ENCODE measurements around the gene AKT3. TPM values are rescaled to one million over a fixed set of nuclear protein-coding genes. Genes with fewer than 3 reads are reported as not detected.

The AKT3 gene
- polyA plus RNA-seq, 3 donors, result 0.81 to 1.7 (median 1.4) TPM

- Histone ChIP-seq H4K20me1 (ENCODE audit: insufficient read depth, low read length) (no peaks in the 10 kb centered on the region), H3K4me1 (ENCODE audit: control insufficient read depth in 1 of 2, insufficient read depth in 2 of 2, low read length in 2 of 2) (no peaks in the 10 kb centered on the region), H2AFZ (ENCODE audit: insufficient read depth, low read depth, low read length, poor library complexity, severe bottlenecking) (no peak overlapping the region), H3K9ac (ENCODE audit: insufficient read depth, low read length, poor library complexity, severe bottlenecking) (no peak overlapping the region), H3K4me3 (replicated peaks in 1 of 3; ENCODE audit: low read depth in 2 of 3, low read length in 3 of 3) (no peak overlapping the region), H3K79me2 (ENCODE audit: insufficient read depth, low read length) (no peaks in the 10 kb centered on the region), H3K4me2 (replicated peaks; ENCODE audit: extremely low read depth, low read length, poor library complexity, severe bottlenecking) (no peak overlapping the region), H3K27ac (ENCODE audit: low read depth in 1 of 2, low read length in 2 of 2) (no peak overlapping the region), H3K27me3 (ENCODE audit: control insufficient read depth in 2 of 2, insufficient read depth in 2 of 2, low read length in 2 of 2) (no peaks in the 10 kb centered on the region), H3K36me3 (replicated peaks in 1 of 2; ENCODE audit: control insufficient read depth in 1 of 2, insufficient read depth in 2 of 2, low read length in 2 of 2) (no peaks in the 10 kb centered on the region), H3K9me3 (replicated peaks in 1 of 2; ENCODE audit: control insufficient read depth in 1 of 2, insufficient read depth in 1 of 2, low read length in 2 of 2) (peaks cover 0 to 2% of the 10 kb centered on the region in 2 donors)
- Mint-ChIP-seq H3K27me3 (ENCODE audit: low read depth in 3 of 3) (no peaks in the 10 kb centered on the region), H3K4me1 (peaks cover 7% of the 10 kb centered on the region), H3K27ac (no peak overlapping the region), H3K9me3 (peaks cover 0 to 8% (median 0%) of the 10 kb centered on the region in 7 donors), H3K36me3 (peaks cover 14 to 31% of the 10 kb centered on the region in 2 donors), H3K4me3 (no peak overlapping the region)
- intact Hi-C loops (cut with micrococcal nuclease), result no loop called here
- DNase-seq, result no peak
- no peak for TF ChIP-seq CTCF (IDR thresholded peaks at IDR 0.05)
- 100% methylated on average over 1 of the region's 2 CpGs for WGBS (ENCODE audit: insufficient coverage)
Measured at GRCh38 chr1:243575070-243575469, 275.0 kb downstream of the AKT3 start.

- peak overlapping the region in 1 of 7 donors; percentile 10 for H3K27ac Mint-ChIP-seq
- H3K9ac ChIP-seq (ENCODE audit: insufficient read depth, low read length, poor library complexity, severe bottlenecking), result no peak overlapping the region
- H3K79me2 ChIP-seq (ENCODE audit: insufficient read depth, low read length), result no peaks in the 10 kb centered on the region
- no peak for DNase-seq
- no peak overlapping the region for H3K4me3 Mint-ChIP-seq
- TF ChIP-seq CTCF (IDR thresholded peaks at IDR 0.05), result no peak
- no peaks in the 10 kb centered on the region for H3K4me1 Mint-ChIP-seq
- no peaks in the 10 kb centered on the region for H4K20me1 ChIP-seq (ENCODE audit: insufficient read depth, low read length)
- no peak overlapping the region for H3K4me2 ChIP-seq (replicated peaks; ENCODE audit: extremely low read depth, low read length, poor library complexity, severe bottlenecking)
- H3K36me3 Mint-ChIP-seq, result peaks cover 19 to 29% of the 10 kb centered on the region in 2 donors
- WGBS (ENCODE audit: insufficient coverage), result no CpG with 5 or more reads among the region's 7 CpGs
- no peak overlapping the region for H2AFZ ChIP-seq (ENCODE audit: insufficient read depth, low read depth, low read length, poor library complexity, severe bottlenecking)
- H3K27me3 Mint-ChIP-seq (ENCODE audit: low read depth in 3 of 3), result no peaks in the 10 kb centered on the region
- H3K9me3 ChIP-seq (replicated peaks in 1 of 2; ENCODE audit: control insufficient read depth in 1 of 2, insufficient read depth in 1 of 2, low read length in 2 of 2), result peaks cover 0 to 2% of the 10 kb centered on the region in 2 donors
- no peak overlapping the region for H3K27ac ChIP-seq (ENCODE audit: low read depth in 1 of 2, low read length in 2 of 2)
- no peak overlapping the region for H3K4me3 ChIP-seq (replicated peaks in 1 of 3; ENCODE audit: low read depth in 2 of 3, low read length in 3 of 3)
- intact Hi-C loops (cut with micrococcal nuclease), result no loop called here
- H3K36me3 ChIP-seq (replicated peaks in 1 of 2; ENCODE audit: control insufficient read depth in 1 of 2, insufficient read depth in 2 of 2, low read length in 2 of 2), result no peaks in the 10 kb centered on the region
- H3K27me3 ChIP-seq (ENCODE audit: control insufficient read depth in 2 of 2, insufficient read depth in 2 of 2, low read length in 2 of 2), result no peaks in the 10 kb centered on the region
- H3K4me1 ChIP-seq (ENCODE audit: control insufficient read depth in 1 of 2, insufficient read depth in 2 of 2, low read length in 2 of 2), result no peaks in the 10 kb centered on the region
- peaks cover 0 to 8% (median 0%) of the 10 kb centered on the region in 7 donors for H3K9me3 Mint-ChIP-seq
Measured at GRCh38 chr1:243572940-243573339, 277.1 kb downstream of the AKT3 start.

All from CD14-positive monocyte (primary cell).